GM19455 (cell line): ENCODE results near the gene BBS9.

ENCODE experiments used
- ATAC-seq: cut with Tn5 transposase; IDR thresholded peaks from one replicate; pipeline ENCODE4 v1.9.1; 2021; ENCODE audit not compliant: unreplicated experiment

BBS9 gene

DNA sequence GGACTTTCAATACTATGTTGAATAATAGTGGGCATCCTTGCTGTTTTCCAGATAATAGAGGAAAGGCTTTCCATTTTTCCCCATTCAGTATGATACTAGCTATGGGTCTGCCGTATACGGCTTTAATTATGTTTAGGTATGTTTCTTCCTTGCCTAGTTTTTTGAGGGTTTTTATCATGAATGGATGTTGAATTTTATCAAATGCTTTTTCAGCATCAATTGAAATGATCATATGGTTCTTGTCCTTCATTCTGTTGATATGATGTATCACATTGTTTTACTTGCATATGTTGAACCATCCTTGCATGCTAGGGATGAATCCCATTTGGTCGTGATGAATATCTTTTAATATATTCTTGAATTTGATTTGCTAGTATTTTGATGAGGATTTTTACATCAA lies 11.0 kb upstream of the BBS9 start:
- no peak for ATAC-seq

DNA sequence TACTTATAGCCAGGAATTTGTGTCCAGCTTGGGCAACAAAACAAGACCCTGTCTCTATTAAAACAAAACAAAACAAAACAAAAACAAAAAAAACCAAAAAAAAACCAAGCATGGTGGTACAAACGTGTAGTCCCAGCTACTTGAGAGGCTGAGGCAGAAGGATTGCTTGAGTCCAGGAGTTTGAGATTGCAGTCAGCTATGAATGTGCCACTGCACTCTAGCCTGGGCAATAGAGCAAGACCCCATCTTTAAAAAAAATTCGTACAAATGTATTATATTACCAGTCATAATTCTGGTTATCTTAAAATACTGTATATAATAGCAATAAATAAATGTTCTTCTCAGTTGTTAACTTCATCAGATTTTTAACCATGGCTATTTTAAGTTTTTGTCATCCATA lies 2.3 kb upstream of the BBS9 start:
- ATAC-seq = no peak

DNA sequence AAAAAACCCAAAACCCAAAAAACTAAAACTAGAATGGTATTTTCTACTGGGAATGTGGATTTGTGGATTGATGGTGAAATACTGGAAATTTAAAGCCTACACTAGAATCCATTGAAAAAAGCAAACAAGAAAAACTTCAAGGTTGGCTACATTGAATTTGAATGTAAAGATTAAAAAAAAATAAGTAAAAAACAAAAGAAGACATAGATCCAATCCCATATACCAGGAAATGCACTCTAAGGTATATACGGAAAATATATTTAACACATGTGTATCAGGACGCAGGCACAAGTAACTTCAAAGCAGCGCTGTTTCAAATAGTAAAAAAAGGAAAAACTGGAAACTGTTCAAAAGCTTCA lies 754 bp upstream of the BBS9 start:
- no peak for ATAC-seq

DNA sequence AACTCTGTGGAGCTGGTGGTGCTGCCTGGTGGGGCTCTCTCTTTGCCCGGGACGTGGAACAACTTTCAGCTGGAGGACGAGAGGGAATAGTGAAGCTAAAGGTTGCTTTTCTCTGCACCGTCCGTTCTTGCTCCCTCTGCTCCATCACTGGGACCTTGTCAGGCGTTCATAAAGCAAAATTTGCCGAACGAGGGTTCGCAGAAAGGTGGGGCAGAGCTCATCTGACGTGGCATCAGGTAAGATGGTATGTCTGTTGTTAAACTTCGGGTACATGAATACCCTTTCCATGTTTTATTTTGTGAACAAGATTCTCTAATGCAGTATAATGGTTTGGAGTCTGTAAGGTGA lies 416 bp downstream of the BBS9 start:
- ATAC-seq = peak; percentile 10

DNA sequence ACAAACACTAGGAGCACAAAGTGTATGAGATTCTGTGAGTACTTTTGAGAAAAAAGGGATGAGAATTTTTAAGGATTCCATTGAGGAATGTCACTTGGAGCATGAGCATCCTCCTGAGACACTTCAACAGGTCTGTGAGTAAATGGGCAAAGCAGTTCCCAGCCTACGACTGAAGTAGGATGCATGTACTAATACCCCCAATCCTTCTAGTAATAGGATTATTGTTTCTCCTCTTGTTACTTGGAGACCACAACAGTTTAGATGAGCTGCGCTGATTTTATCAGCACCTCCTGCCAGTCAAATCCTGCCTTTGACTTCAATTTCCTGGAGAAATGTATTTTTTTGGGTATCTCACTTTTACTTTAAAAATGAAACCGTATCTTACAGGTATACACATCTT lies 820 bp downstream of the BBS9 start:
- ATAC-seq = no peak

DNA sequence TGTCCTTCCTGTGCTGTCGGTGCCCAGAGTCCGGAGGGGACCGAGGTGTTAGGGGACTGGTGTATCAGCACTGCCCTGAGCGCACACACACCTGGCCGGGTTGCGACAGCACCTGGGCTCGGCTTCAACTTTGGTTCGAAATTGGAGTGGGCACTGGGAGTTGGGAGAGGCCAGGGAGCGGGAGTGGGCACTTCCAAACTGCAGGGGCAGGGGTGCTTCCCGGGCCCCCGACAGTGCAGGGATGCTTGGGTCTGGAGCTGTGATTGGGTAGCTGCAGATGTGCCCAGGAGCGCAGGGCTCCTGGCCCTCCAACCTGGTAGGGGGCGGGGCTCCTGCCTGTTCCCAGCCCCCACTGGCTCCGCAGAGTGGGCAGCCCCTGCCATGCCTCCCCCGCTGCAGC lies 7.7 kb downstream of the BBS9 start:
- ATAC-seq = no peak

DNA sequence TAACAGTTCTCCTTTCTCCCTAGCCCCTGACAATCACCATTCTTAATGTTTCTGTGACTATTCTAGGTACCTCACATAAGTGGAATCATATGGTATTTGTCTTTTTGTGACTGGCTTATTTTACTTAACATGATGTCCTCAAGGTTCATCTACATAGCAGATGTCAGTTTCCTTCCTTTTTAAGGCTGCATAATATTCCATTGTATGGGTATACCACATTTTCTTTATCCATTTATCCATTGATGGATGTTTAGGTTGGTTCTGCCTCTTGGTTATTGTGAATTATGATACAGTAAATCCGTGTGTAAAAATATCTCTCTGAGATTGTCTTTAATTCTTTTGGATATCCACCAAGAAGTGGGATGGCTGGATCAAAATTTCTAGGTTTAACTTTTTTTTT lies 13.2 kb downstream of the BBS9 start:
- no peak for ATAC-seq

DNA sequence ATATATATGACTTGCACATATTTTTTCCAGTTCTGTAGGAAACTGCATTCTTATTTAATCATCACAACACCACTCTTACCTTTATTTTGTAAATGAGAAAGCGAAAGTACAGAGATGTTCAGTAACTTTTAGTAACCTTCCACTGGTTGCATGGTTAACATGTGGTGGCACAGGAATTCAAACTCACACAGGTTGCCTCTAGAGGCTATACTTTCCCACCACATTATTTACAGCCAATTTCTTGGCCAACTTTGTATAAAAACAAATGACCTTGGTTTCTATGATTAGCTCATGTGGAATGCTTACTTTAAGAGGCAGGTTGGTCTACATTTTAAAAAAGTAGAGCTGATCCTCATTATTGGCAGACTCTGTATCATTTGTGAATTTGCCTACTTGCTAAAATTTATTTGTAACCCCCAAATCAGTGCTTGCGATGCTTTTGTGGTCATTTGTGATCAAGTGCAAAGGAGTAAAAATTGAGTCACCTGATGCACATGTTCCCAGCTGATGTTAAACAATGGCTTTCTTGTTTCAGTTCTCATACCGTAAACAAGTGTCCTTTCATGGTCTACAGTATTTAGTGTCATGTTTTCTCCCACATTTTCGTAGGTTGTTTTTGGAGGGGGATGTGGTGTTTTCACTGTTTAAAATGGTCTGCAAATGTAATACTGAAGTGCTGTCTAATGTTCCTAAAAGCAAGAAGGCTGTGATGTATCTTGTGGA lies 14.8 kb downstream of the BBS9 start:
- no peak for ATAC-seq

DNA sequence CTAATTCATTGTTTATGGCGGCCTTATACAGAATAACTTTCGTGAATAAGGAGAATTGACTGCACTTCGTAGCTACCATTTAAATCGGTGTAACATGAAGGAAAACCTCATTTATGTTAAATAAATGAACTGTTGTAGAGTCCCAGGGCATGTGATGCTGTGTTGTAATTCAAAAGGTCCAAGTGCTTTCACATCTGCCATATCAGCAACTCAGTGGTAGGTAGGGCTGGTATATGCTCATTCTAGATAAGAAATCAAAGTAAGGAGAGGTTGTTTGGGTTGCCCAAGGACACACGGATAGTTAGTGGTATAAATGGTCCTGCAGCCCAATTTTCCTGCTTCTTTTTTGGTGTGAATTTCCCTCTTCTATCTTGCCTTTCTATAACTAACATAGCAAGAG lies 15.8 kb downstream of the BBS9 start:
- ATAC-seq = no peak

DNA sequence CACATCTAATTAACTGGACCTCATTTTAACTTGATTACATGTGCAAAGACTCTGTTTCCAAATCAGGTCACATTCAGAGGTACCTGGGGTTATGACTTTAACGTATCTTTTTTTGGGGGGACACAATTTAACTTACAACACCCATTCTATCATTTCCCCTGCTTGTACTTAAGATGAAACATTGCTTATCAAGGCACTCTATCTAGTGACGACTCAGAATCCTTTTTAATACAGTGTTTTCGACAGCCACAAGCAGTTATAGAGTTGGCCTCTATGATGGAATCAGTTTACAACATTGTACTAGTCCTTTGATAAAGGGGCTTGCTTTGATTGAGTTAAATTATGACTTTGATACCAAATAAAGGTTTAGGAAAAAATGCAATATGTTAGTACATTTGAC lies 22.7 kb downstream of the BBS9 start:
- ATAC-seq = no peak

DNA sequence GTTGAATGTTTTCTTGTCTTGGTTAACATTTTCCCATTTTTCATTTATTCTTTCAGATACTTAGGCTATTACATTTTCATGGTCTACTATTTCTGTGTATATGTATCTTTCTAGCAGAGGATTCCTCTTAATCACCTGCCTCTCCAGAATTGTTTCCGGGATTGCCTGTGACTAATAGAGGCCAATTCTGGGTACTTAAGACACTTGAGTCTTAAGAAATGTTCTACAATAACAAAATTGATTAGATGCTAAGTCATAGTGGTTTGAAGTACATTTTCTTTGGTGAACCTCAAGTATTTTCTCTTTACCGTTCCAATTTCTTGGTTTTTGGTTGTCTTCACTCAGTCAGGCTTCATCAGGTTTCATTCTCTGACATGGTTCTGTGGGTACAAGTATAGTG lies 26.4 kb downstream of the BBS9 start:
- ATAC-seq = no peak

DNA sequence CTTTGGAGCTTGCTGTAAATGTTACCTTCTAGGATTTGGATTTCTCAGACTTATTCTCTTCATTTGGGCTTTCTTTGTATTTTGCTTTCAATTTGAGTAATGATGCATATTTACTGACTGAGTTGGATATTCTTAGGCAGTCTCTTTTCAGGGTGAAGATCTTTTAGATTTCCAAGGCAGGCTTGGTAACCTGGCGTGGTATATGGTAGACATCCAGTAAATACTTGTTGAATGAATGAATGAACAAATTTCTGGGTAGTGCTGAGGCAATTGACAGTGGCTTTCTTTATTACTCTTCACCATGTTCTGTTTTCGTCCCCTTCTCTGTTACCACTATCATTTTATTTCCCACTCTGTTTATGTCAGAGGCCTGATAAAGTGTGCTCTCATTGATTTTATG lies 27.1 kb downstream of the BBS9 start:
- ATAC-seq = no peak

DNA sequence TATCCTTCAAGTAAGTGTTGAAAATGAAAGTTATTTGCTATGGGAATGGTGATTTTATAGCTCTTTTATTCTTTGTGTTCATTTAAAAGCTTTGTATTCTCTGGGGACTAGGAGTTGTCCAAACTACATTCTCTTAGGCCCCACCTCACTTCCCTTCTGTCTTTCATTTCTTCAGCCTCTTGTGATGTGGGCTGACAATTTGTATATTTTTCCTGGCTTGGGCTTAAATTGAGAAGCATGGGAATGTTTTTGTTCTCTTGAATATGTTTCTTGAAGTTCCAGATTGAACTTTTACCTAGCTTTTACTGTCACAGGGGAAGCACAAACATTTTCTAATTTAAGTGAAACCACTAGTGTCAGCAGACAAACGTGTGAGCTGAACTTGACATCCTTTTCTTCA lies 27.9 kb downstream of the BBS9 start:
- ATAC-seq = no peak

DNA sequence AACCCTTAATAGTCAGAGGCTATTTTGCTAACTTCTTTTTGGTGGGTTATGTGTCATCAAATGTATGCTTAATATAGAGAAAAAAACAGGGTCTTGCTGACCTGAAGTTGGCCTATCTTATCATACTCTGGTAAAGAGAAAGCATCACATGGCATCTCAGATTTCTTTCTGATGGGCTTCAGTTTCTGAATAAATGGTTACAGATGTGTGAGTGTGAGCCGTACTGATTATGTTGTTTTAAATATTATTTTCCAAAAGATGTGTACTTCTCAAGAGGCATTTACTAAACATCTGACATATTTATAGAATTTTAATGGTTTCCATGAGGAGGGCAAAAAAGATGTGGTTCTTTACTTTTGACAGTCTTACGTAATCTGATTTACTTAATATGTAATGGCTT lies 28.4 kb downstream of the BBS9 start:
- ATAC-seq = no peak

DNA sequence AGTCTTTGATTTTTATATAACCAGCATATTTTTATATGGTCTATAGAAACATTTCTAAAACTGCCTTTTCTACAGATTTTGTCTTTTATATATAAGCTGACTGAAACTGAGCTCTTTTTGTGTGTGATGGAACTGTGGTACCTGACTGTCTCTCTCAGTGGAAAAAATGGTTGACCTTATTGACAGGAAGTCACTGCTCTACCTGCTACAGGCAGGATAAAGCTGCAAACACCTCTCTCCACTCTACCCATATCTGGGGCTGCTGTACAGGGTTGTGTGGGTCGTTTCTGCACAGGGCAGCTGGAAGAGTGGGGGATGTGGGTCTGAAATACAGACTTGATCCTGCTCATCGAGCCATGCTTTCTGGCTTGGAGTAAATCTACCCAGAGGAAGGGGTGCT lies 48.5 kb downstream of the BBS9 start:
- ATAC-seq = no peak

DNA sequence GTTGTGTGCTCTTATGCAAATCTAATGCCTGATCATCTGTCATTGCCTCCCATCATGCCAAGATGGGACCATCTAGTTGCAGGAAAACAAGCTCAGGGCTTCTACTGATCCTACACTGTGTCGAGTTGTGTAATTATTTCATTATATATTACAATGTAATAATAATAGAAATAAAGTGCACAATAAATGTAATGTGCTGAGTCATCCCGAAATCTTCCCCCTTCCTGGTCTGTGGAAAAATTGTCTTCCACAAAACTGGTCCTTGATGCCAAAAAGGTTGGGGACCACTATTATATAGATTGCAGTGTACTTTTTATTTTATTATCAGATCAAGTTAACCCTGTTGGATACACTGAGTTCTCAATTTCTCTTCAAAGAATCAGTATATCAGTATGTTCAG lies 50.2 kb downstream of the BBS9 start:
- no peak for ATAC-seq

DNA sequence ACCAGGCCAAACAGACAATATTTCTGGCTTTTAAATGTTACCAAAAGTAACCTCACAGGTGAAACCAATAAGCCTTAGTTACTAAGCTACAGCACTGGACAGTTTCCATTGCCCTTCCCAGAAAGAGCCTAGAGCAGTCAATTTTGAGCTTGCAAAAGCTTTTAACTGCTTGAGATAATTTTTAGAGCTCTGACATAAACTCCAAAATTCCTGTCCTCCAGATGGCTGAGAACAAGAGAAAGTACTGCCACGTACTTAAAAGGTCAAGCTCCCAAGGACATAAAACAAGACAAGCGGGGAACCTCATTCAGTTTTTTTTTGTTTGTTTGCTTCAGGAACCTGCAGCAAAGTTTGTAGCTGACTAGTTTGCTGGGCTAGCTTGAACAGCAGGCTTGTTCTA lies 54.1 kb downstream of the BBS9 start:
- ATAC-seq = no peak

DNA sequence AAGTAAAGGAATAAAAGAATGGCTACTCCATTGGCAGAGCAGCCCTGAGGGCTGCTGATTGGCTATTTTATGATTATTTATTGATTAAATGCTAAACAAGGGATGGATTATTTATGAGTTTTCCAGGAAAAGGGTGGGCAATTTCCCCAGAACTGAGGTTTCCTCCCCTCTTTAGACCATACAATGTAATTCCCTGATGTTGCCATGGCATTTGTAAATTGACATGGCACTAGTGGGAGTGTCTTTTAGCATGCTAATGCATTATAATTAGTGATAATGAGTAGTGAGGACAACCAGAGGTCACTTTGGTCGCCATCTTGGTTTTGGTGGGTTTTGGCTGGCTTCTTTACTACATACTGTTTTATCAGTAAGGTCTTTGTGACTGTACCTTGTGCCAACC lies 55.5 kb downstream of the BBS9 start:
- no peak for ATAC-seq

DNA sequence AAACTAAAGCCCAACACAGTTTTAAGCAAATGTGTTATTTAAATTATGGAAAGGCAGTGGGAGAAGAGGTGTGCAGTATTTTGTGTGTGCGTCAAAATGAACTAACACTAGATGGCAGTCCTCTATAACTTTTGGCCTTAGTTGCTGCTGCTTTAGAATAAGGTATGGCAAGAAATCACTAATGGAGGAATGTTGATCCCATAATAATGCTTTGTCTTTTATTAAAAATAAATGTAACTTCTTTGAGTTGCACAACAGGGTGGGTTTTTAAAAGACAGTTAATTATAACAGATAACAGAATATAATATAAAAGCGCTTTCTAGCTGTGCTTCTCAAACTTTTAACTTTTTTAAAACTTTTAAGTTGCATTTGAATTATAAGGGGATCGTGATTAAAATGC lies 56.4 kb downstream of the BBS9 start:
- ATAC-seq = peak; percentile 88

DNA sequence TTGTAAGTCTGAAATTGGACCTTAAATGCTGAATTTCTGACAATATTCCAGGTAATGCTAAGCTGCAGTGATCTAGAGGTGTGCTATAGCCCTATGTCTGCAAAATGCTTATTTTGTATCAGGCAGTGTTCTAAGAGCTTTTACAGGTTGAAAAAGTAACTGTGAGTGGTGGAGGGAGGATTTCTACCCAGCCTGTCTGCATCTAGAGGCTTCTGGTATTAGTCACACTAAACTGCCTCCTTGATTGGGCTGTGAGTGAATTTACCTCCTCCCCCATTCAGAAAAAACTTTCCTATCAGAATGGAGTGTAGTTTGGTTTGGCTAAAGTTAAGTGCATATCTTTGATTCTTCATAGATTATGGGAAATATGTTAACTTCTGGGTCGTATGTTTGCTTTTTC lies 56.8 kb downstream of the BBS9 start:
- no peak for ATAC-seq

DNA sequence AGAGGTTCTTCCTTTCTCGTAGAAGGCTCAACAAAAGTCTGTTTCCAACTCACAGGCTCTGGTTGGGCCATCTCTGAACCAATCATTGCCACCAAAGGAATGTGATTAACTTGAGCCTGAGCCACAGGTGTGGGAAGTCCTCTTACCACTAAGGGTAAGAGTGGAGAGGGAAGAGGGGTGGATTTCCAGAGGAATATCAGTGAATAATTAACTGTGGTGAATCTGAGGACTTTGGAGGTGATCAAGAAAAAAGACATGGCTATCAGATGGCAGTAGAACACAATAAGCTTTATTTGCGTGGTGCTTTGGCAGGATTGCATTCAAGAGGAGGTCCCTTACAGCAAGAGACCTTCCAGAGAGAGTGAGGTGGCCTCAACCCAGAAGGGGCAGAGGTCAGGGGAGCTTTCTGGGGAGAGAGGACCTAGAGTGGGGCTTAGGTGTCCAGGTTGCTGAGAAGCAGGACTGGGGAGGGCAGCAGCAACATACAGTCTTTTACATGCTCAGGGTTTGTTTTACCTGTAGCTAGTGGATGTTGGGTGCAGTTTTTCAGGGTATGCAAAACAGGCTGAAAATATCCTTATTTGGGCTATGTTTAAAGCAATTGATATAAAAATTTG lies 61.4 kb downstream of the BBS9 start:
- peak; percentile 17 for ATAC-seq

DNA sequence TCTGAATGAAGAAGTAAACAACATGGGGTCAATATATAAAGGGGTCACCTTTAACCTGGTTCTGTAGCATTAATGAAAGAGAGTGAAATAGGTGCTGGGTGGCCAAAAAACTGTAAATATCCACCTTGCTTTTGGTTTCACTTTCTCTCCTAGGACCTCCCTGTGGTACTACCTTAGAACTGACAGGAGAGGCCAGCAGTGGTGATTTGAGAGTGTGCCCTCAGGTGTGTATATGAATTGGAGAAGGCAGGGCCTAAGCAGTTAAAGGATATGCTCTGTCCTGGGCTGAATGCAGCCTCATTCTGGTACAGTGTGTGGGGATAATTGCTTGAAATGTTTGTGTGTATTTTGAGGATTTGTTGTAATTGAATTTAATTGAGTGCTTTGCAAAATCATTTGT lies 62.0 kb downstream of the BBS9 start:
- peak; percentile 67 for ATAC-seq

DNA sequence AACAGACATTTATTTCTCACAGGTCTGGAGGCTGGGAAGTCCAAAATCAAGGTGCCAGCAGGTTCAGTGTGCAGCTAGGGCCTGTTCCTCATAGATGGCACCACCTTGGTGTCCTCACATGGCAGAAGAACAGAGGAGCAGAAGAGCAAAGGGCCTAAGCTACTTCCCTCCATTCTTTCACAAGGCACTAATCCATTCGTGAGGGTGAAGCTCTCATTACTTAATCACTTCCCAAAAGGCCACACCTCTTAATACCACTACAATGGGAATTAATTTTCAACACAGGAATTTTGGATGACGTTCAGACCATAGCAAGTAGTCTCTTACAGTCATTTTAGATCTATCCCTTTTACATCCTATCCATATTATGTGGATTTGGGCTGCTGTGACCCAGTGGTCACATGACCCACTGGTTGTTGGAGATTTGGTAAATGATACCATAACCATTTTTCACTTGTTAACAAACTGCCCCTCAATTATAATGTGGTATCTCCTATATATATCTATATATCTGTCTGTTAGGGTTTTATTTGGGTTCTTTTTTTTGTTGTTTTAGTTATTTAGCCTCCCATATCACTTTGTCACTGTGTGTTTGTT lies 63.4 kb downstream of the BBS9 start:
- no peak for ATAC-seq
